ENCODE results near the gene RUNX2.

Gene RUNX2

GRCh38 chr6:45566882-45567281, 238.8 kb downstream of the RUNX2 start:
- TF ChIP-seq FOXA1 (IDR thresholded peaks at IDR 0.05) (no peak), NFRKB (IDR thresholded peaks at IDR 0.05) (no peak), ELF4 (IDR thresholded peaks at IDR 0.05) (no peak)
- no peak for DNase-seq (ENCODE audit: extremely low spot score)
- ChIA-PET POLR2A (no interaction called here), CTCF (no interaction called here)

- ChIA-PET POLR2A (no interaction called here), CTCF (no interaction called here)
Measured at GRCh38 chr6:45567879-45568278, 239.7 kb downstream of the RUNX2 start.

GRCh38 chr6:45568626-45569025, 240.5 kb downstream of the RUNX2 start:
- DNase-seq (ENCODE audit: extremely low spot score) = no peak
- ChIA-PET CTCF (no interaction called here), POLR2A (no interaction called here)

More at GRCh38 chr6:45567879-45568278, 239.7 kb downstream of the RUNX2 start:
- TF ChIP-seq BHLHE40 (IDR thresholded peaks at IDR 0.05; ENCODE audit: borderline replicate concordance) (no peak), SUZ12 (IDR thresholded peaks at IDR 0.05) (no peak), ZNF384 (IDR thresholded peaks at IDR 0.05) (no peak), PKNOX1 (IDR thresholded peaks at IDR 0.05) (no peak), FOXK2 (IDR thresholded peaks at IDR 0.05) (no peak), CTBP1 (IDR thresholded peaks at IDR 0.05; ENCODE audit: borderline replicate concordance) (no peak), LEF1 (IDR thresholded peaks at IDR 0.05; ENCODE audit: borderline replicate concordance) (no peak), HDGF (IDR thresholded peaks at IDR 0.05; ENCODE audit: borderline replicate concordance) (no peak), NFRKB (IDR thresholded peaks at IDR 0.05) (no peak), L3MBTL2 (conservative IDR thresholded peaks at IDR 0.05) (no peak), FOXA1 (IDR thresholded peaks at IDR 0.05) (no peak), FOXM1 (IDR thresholded peaks at IDR 0.05; ENCODE audit: borderline replicate concordance) (no peak), ELF4 (IDR thresholded peaks at IDR 0.05) (no peak), SP1 (IDR thresholded peaks at IDR 0.05) (no peak), ARNT (IDR thresholded peaks at IDR 0.05) (no peak), TARDBP (IDR thresholded peaks at IDR 0.05) (no peak)
- DNase-seq (ENCODE audit: extremely low spot score) = no peak

GRCh38 chr6:45569210-45569945, 241.2 kb downstream of the RUNX2 start:
- ChIA-PET CTCF (no interaction called here), POLR2A (no interaction called here)
- no peak for DNase-seq (ENCODE audit: extremely low spot score)
- TF ChIP-seq ZNF384 (IDR thresholded peaks at IDR 0.05) = no peak
- TF ChIP-seq NFRKB (IDR thresholded peaks at IDR 0.05) = no peak
- no peak for TF ChIP-seq L3MBTL2 (conservative IDR thresholded peaks at IDR 0.05)
- TF ChIP-seq FOXM1 (IDR thresholded peaks at IDR 0.05; ENCODE audit: borderline replicate concordance) = no peak
- TF ChIP-seq PKNOX1 (IDR thresholded peaks at IDR 0.05) = no peak
- TF ChIP-seq FOXA1 (IDR thresholded peaks at IDR 0.05) = no peak
- no peak for TF ChIP-seq ARNT (IDR thresholded peaks at IDR 0.05)
- TF ChIP-seq SP1 (IDR thresholded peaks at IDR 0.05) = no peak
- TF ChIP-seq CTBP1 (IDR thresholded peaks at IDR 0.05; ENCODE audit: borderline replicate concordance) = no peak
- no peak for TF ChIP-seq BHLHE40 (IDR thresholded peaks at IDR 0.05; ENCODE audit: borderline replicate concordance)
- no peak for TF ChIP-seq FOXK2 (IDR thresholded peaks at IDR 0.05)
- no peak for TF ChIP-seq LEF1 (IDR thresholded peaks at IDR 0.05; ENCODE audit: borderline replicate concordance)
- TF ChIP-seq TARDBP (IDR thresholded peaks at IDR 0.05) = no peak
- TF ChIP-seq SUZ12 (IDR thresholded peaks at IDR 0.05) = no peak
- no peak for TF ChIP-seq HDGF (IDR thresholded peaks at IDR 0.05; ENCODE audit: borderline replicate concordance)
- no peak for TF ChIP-seq ELF4 (IDR thresholded peaks at IDR 0.05)

More at GRCh38 chr6:45568626-45569025, 240.5 kb downstream of the RUNX2 start:
- TF ChIP-seq L3MBTL2 (conservative IDR thresholded peaks at IDR 0.05) (no peak), CTBP1 (IDR thresholded peaks at IDR 0.05; ENCODE audit: borderline replicate concordance) (no peak), LEF1 (IDR thresholded peaks at IDR 0.05; ENCODE audit: borderline replicate concordance) (no peak), NFRKB (IDR thresholded peaks at IDR 0.05) (no peak), FOXK2 (IDR thresholded peaks at IDR 0.05) (no peak), ARNT (IDR thresholded peaks at IDR 0.05) (no peak), HDGF (IDR thresholded peaks at IDR 0.05; ENCODE audit: borderline replicate concordance) (no peak), ELF4 (IDR thresholded peaks at IDR 0.05) (no peak), BHLHE40 (IDR thresholded peaks at IDR 0.05; ENCODE audit: borderline replicate concordance) (no peak)

GRCh38 chr6:45571159-45571558, 243.0 kb downstream of the RUNX2 start:
- CTCF ChIA-PET = no interaction called here
- no peak for TF ChIP-seq ZNF384 (IDR thresholded peaks at IDR 0.05)
- no peak for TF ChIP-seq ELF4 (IDR thresholded peaks at IDR 0.05)
- TF ChIP-seq LEF1 (IDR thresholded peaks at IDR 0.05; ENCODE audit: borderline replicate concordance) = no peak
- no peak for TF ChIP-seq CTBP1 (IDR thresholded peaks at IDR 0.05; ENCODE audit: borderline replicate concordance)
- TF ChIP-seq NFRKB (IDR thresholded peaks at IDR 0.05) = no peak
- no peak for TF ChIP-seq L3MBTL2 (conservative IDR thresholded peaks at IDR 0.05)
- no peak for DNase-seq (ENCODE audit: extremely low spot score)
- POLR2A ChIA-PET = no interaction called here

- no peak for DNase-seq (ENCODE audit: extremely low spot score)
- CTCF ChIA-PET = no interaction called here
- TF ChIP-seq BHLHE40 (IDR thresholded peaks at IDR 0.05; ENCODE audit: borderline replicate concordance) (no peak), PKNOX1 (IDR thresholded peaks at IDR 0.05) (no peak), HDGF (IDR thresholded peaks at IDR 0.05; ENCODE audit: borderline replicate concordance) (no peak), SP1 (IDR thresholded peaks at IDR 0.05) (no peak), NFRKB (IDR thresholded peaks at IDR 0.05) (no peak)
- POLR2A ChIA-PET = no interaction called here
Measured at GRCh38 chr6:45572833-45573232, 244.7 kb downstream of the RUNX2 start.

All from HEK293T (cell line).